CD14-positive monocyte (primary cell): Measurements from ENCODE around the gene RPSA. TPM values are rescaled to one million over a fixed set of nuclear protein-coding genes. Genes with fewer than 3 reads are reported as not detected.

Source experiments
- DNase-seq, 3 donors: peaks; one replicate each; pipeline ENCODE4 v3.0.0-alpha.2; 2011 to 2022
- H2AFZ ChIP-seq: 2 replicates; pipeline ENCODE4 v1.6.0; 2012; ENCODE audit warnings: mild to moderate bottlenecking, low read depth, low read length, inconsistent platforms; ENCODE audit not compliant: insufficient read depth, poor library complexity, severe bottlenecking
- H3K27ac ChIP-seq, 2 donors: 1 replicate in 1 of 2; 2 replicates in 1 of 2; pipeline ENCODE4 v1.5.1; 2012 to 2013; ENCODE audit warnings: low read length in 2 of 2, control low read depth in 1 of 2, inconsistent platforms in 1 of 2, low read depth in 1 of 2, mild to moderate bottlenecking in 1 of 2
- H3K27me3 ChIP-seq, 2 donors: one replicate each; pipeline versions ENCODE4 v1.6.0 to v1.6.1; 2011 to 2013; ENCODE audit warnings: low read length in 2 of 2; ENCODE audit not compliant: control insufficient read depth in 2 of 2, insufficient read depth in 2 of 2
- H3K36me3 ChIP-seq, 2 donors: replicated peaks in 1 of 2; 1 replicate in 1 of 2; 2 replicates in 1 of 2; pipeline versions ENCODE4 v1.5.1 to v1.6.1; 2012 to 2013; ENCODE audit warnings: low read length in 2 of 2, control low read depth in 1 of 2, inconsistent platforms in 1 of 2, mild to moderate bottlenecking in 1 of 2; ENCODE audit not compliant: insufficient read depth in 2 of 2, control insufficient read depth in 1 of 2
- H3K4me1 ChIP-seq, 2 donors: 1 replicate in 1 of 2; 2 replicates in 1 of 2; pipeline versions ENCODE4 v1.5.1 to v1.6.1; 2012 to 2013; ENCODE audit warnings: low read length in 2 of 2, control low read depth in 1 of 2, inconsistent platforms in 1 of 2, mild to moderate bottlenecking in 1 of 2, moderate library complexity in 1 of 2; ENCODE audit not compliant: insufficient read depth in 2 of 2, control insufficient read depth in 1 of 2
- H3K4me2 ChIP-seq: replicated peaks from 2 replicates; pipeline ENCODE3; 2012; ENCODE audit warnings: low read length, moderate library complexity, mild to moderate bottlenecking; ENCODE audit not compliant: poor library complexity, severe bottlenecking; ENCODE audit errors: extremely low read depth
- H3K4me3 ChIP-seq, 3 experiments: fragments of 200-600 bp in 1 of 3; sonication (generic) in 1 of 3; replicated peaks in 1 of 3; 1 replicate in 2 of 3; 2 replicates in 1 of 3; pipeline ENCODE4 v1.5.1; 2011 to 2013; ENCODE audit warnings: low read length in 3 of 3, mild to moderate bottlenecking in 3 of 3, control low read depth in 2 of 3, low read depth in 2 of 3, inconsistent platforms in 1 of 3, moderate library complexity in 1 of 3
- H3K79me2 ChIP-seq: 2 replicates; pipeline ENCODE4 v1.6.0; 2012; ENCODE audit warnings: mild to moderate bottlenecking, control low read depth, inconsistent platforms, low read length, moderate library complexity; ENCODE audit not compliant: insufficient read depth
- H3K9ac ChIP-seq: 2 replicates; pipeline ENCODE4 v1.6.0; 2017; ENCODE audit warnings: low read length, mild to moderate bottlenecking; ENCODE audit not compliant: insufficient read depth, poor library complexity, severe bottlenecking
- H3K9me3 ChIP-seq, 2 donors: replicated peaks in 1 of 2; 1 replicate in 1 of 2; 2 replicates in 1 of 2; pipeline versions ENCODE4 v1.5.1 to v1.6.1; 2012 to 2013; ENCODE audit warnings: low read length in 2 of 2, control low read depth in 1 of 2; ENCODE audit not compliant: control insufficient read depth in 1 of 2, insufficient read depth in 1 of 2
- H4K20me1 ChIP-seq: 2 replicates; pipeline ENCODE4 v1.6.0; 2012; ENCODE audit warnings: mild to moderate bottlenecking, low read length, control low read depth, moderate library complexity; ENCODE audit not compliant: insufficient read depth
- H3K27ac Mint-ChIP-seq, 7 donors: one replicate each; pipeline ENCODE4 v1.8.0; 2020; ENCODE audit warnings: mild to moderate bottlenecking in 7 of 7, mixed read lengths in 7 of 7, moderate library complexity in 6 of 7, inconsistent platforms in 2 of 7
- H3K27me3 Mint-ChIP-seq, 3 donors: one replicate each; pipeline ENCODE4 v1.8.0; 2021 to 2022; ENCODE audit warnings: low read depth in 3 of 3, mild to moderate bottlenecking in 3 of 3, mixed read lengths in 3 of 3, moderate library complexity in 3 of 3, inconsistent platforms in 1 of 3
- H3K36me3 Mint-ChIP-seq, 2 donors: one replicate each; pipeline ENCODE4 v1.8.0; 2020; ENCODE audit warnings: mixed read lengths in 2 of 2, inconsistent platforms in 1 of 2, mild to moderate bottlenecking in 1 of 2
- H3K4me1 Mint-ChIP-seq: one replicate; pipeline ENCODE4 v1.8.0; 2020; ENCODE audit warnings: mild to moderate bottlenecking, mixed read lengths
- H3K4me3 Mint-ChIP-seq, 2 donors: one replicate each; pipeline ENCODE4 v1.8.0; 2020; ENCODE audit warnings: mild to moderate bottlenecking in 2 of 2, mixed read lengths in 2 of 2, moderate library complexity in 1 of 2
- H3K9me3 Mint-ChIP-seq, 7 donors: one replicate each; pipeline ENCODE4 v1.8.0; 2020 to 2022; ENCODE audit warnings: mixed read lengths in 7 of 7, mild to moderate bottlenecking in 6 of 7, moderate library complexity in 6 of 7, inconsistent platforms in 2 of 7
- CTCF ChIP-seq: fragments of 200-600 bp; IDR thresholded peaks from one replicate; pipeline ENCODE4 v1.8.0; 2022; ENCODE audit warnings: antibody characterized with exemption, mild to moderate bottlenecking
- WGBS: methylation state at CpG from one replicate; pipeline ENCODE4 v1.1.5; 2013; ENCODE audit warnings: missing lambda C conversion rate; ENCODE audit not compliant: insufficient coverage; 5-methylcytosine and 5-hydroxymethylcytosine counted together
- intact Hi-C, 2 donors: fragments of 100-400 bp; cut with micrococcal nuclease; formaldehyde crosslinking; loops; one replicate each; pipeline versions ENCODE4 v1.15.0 to v1.15.1; 2023
- polyA plus RNA-seq, 3 donors: library from polyadenylated mRNA; depleted of rRNA in 1 of 3; unstranded in 2 of 3; stranded (reverse) in 1 of 3; fragments of 300-500 nt in 2 of 3; fragments of >200 nt in 1 of 3; fragmentation: Illumina TruSeq in 2 of 3; gene quantifications; 1 replicate in 2 of 3; 2 replicates in 1 of 3; pipeline ENCODE4 v1.2.3, GENCODE V29; 2012 to 2021

Gene RPSA
- polyA plus RNA-seq, 3 donors, result 172 to 574 (median 219) TPM

DNA sequence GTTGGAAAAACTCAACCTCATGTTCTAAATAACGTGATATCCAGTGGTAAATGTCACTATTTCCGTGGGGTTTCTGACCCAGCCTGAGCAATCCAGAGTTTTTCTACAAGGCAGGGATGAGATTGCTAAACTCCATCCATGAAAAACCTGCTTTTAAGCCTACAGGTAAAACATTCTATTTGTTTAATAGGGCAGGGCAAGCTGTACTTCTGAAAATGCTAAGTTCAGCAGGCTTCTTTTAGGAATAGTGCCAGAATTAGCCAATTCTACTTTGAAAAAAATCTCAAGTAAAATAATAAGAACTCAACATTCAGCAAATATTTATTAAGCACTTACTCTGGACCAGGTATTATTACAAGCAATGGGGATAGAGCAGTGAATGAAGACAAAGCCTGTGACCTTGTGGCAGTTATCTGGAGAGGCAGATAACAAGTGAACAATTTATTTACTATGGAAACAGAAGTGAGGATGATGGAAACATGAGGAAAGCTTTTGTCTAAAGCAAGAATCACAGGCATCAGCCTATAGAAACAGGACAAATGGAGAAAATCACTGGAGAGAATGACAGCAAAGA lies 13.3 kb downstream of the RPSA start:
- Mint-ChIP-seq H3K4me3 (no peak overlapping the region), H3K27ac (no peak overlapping the region)
- 100% methylated on average over 2 of the region's 2 CpGs for WGBS

DNA sequence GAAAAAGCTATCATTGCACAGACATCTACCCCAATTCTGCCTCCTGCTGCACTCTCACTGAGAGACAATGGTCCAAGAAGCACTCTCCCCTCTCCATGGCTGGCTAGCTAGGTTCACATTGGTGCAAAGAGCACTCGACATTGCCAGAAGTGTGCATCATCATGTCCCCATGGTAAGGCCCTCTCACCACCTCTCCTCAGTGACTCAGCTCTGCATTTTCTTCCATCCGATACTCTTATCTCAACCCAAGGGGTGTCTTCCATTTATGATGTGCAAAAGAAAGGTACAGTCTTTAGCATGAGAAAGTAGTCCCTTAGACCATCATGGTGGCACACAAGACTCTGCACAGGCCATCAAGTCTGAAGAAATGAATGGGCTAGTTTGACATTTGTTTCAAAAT lies 14.0 kb downstream of the RPSA start:
- Histone ChIP-seq H3K36me3 (no peaks in the 10 kb centered on the region), H3K4me1 (no peaks in the 10 kb centered on the region), H2AFZ (no peak overlapping the region), H3K4me3 (no peak overlapping the region), H3K27me3 (peaks cover 0 to 2% of the 10 kb centered on the region in 2 donors), H3K9me3 (no peaks in the 10 kb centered on the region), H3K4me2 (no peak overlapping the region), H3K27ac (no peak overlapping the region), H3K79me2 (no peaks in the 10 kb centered on the region), H3K9ac (no peak overlapping the region), H4K20me1 (no peaks in the 10 kb centered on the region)
- Mint-ChIP-seq H3K4me3 (no peak overlapping the region), H3K4me1 (peaks cover 7% of the 10 kb centered on the region), H3K36me3 (peaks cover 2% of the 10 kb centered on the region in 2 donors), H3K27ac (no peak overlapping the region), H3K9me3 (peaks cover 0 to 3% (median 0%) of the 10 kb centered on the region in 7 donors), H3K27me3 (peaks cover 9 to 17% (median 14%) of the 10 kb centered on the region in 3 donors)
- WGBS, result 100% methylated on average over 1 of the region's 2 CpGs
- intact Hi-C loops, result no loop called here
- no peak for DNase-seq
- TF ChIP-seq CTCF, result no peak

More for the DNA sequence above, 13.3 kb downstream of the RPSA start:
- Histone ChIP-seq H3K4me2 (no peak overlapping the region), H2AFZ (no peak overlapping the region), H3K9ac (no peak overlapping the region), H3K79me2 (no peaks in the 10 kb centered on the region), H4K20me1 (no peaks in the 10 kb centered on the region), H3K4me3 (no peak overlapping the region), H3K27ac (no peak overlapping the region), H3K4me1 (no peaks in the 10 kb centered on the region), H3K27me3 (peaks cover 0 to 2% of the 10 kb centered on the region in 2 donors), H3K9me3 (no peaks in the 10 kb centered on the region), H3K36me3 (peaks cover 0 to 3% of the 10 kb centered on the region in 2 donors)
- Mint-ChIP-seq H3K27me3 (peaks cover 9 to 17% (median 14%) of the 10 kb centered on the region in 3 donors), H3K36me3 (peaks cover 2 to 3% of the 10 kb centered on the region in 2 donors), H3K4me1 (peaks cover 7% of the 10 kb centered on the region), H3K9me3 (peaks cover 0 to 3% (median 0%) of the 10 kb centered on the region in 7 donors)
- intact Hi-C loops, result no loop called here
- DNase-seq, result no peak
- no peak for TF ChIP-seq CTCF
